NCI-H526 treated with DMSO at 0.1 percent for 48 hours (cell line): Measurements from ENCODE around the gene RABGGTA.

Source experiments
- DNase-seq: peaks from one replicate; lab custom pipeline; 2025; lab: John Stamatoyannopoulos, UW

The RABGGTA gene

GRCh38 chr14:24279301-24280186 lies 8.1 kb upstream of the RABGGTA start:
- no peak for DNase-seq

DNA sequence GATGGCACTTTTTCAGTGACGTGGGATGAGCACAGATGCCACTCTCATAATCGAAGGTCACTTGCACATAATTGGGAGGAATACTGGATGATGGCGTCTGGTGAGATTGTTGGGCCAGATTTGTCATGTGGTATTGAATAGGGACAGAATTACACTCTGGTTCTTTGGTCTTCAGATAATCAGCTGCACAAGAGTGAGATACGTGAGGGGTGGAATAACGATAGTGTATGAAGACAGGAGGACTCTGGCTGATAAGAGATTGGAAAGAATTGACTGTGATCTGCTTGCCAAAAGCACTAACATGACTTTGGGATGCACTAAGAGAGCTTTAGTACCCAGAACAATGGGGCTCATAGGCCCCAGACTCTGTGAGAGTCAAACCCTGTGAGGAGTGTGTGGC lies 7.0 kb upstream of the RABGGTA start:
- DNase-seq = no peak

DNA sequence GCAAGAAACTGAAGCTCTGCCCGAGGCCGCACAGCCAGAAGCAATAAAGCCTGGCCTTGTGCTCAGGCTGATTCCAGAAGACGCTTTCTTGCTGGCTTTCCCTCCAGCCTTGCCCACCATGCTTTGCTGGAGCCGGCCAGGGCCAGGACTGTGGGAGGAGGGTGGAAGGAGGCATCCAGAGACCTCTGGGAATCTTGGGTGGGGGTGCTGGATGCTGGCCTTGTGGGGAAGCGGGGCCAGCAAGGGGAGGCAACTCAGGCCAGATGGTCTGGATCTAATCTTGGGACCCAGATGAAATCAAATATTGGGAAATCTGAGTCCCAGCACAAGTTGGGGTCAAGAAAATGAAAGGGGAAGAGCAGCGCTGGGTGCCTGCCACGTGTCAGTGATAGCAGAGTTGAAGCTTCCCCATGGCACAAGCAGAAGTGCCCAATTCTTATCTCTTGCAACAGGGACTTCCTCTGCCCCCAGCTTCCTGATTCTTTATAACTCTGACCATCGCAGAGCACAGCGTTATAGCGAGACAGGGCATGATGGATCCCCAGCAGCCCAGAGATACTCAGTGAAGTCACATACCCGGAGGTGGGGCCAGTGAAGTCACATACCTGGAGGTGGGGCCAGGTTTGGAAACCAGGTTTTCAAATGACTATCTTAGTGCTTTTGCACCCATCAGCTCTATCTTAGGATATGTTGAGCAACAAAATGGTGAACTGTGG lies 6.4 kb upstream of the RABGGTA start:
- DNase-seq = no peak

- no peak for DNase-seq
Measured at GRCh38 chr14:24277071-24277470, 5.7 kb upstream of the RABGGTA start.

GRCh38 chr14:24274101-24274543 lies 2.7 kb upstream of the RABGGTA start:
- no peak for DNase-seq

DNA sequence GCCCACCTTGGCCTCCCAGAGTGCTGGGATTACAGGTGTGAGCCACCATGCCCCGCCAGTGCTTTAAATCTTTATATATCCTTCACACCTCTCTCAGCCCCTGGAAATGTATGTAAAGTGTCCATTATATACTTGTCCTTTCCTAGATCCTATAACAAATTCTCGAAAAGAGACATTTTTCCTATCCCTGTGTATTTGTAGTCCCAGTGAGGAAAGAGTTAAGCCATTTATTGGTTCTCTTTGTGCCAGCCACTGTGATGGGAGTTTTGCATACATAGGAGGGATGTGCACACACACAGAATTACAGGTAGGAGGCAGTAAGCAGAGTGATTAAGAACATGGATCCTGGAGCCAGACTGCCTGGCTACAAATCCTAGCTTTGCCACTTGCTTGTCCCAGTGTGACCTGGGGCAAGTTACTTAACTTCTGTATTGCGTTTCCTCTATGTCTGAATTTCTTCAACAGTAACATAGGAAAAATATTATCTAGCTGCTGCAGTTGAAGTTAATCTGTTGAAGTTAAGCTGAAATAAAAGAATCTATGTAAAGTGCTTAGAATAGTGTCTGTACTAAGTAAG lies 2.1 kb upstream of the RABGGTA start:
- peak; percentile 54 for DNase-seq

- DNase-seq = no peak
Measured at GRCh38 chr14:24272467-24272866, 1.1 kb upstream of the RABGGTA start.

DNA sequence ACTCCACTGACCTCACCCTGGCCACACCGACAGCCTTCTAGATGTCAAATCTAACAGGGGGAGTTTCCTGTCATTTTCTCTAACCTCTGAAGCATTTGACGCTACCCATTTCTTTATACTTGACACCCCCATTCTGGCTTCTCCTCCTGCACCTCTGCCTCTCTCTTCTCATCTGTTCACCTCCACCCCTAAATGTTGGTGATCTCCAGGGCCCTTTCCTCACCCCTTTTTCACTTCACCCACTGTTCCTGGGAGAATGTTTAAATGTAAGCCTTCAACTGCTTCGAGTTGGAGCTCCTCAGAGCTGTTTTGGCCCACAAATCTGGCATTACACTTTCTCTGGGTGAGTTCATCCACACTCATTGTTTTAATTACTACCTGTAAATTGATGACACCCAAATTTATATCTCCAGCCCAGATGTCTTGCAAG lies 452 bp upstream of the RABGGTA start:
- no peak for DNase-seq

GRCh38 chr14:24270537-24271133 lies 762 bp downstream of the RABGGTA start:
- DNase-seq = peak; percentile 51

GRCh38 chr14:24269910-24270536 lies 1.4 kb downstream of the RABGGTA start:
- no peak for DNase-seq

DNA sequence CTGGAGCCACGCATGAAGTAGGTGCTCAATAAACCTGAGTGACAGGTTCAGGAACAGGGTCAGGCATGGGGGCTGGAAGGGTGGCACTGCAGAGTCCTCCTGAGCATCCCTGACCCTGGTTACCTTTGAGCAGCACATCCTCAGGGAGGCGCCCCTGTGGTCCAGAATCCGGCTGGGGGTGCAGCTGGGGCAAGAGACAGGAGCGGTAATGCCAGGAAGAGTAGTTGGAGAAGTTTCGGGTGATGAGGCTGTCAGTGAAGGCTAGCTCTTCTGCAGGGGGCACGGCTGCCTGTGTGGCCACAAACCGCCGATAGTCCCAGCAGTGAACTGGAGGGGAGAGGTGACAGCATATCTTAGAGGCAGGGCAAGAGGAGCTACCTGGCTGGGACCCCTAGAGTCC lies 2.0 kb downstream of the RABGGTA start:
- DNase-seq = no peak

DNA sequence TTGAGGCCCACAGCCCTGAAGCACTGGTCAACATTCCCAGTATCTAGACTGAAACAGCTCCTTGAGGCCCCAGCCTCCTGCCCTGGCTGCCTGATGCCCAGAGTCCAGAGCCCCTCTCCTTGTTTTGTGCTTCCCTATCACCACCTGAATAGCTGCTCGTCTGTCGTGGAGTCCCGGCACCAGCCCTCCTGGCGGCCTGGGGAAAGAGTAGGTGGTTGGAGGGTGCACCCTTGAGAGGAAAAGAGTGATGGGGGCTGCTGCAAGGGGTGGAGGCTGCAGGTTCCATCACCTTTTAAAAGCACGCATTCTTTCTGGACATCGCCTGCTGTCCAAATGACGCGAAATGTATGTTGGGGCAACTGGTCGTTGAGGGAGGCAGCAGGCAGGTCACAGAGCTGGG lies 3.2 kb downstream of the RABGGTA start:
- DNase-seq = no peak

DNA sequence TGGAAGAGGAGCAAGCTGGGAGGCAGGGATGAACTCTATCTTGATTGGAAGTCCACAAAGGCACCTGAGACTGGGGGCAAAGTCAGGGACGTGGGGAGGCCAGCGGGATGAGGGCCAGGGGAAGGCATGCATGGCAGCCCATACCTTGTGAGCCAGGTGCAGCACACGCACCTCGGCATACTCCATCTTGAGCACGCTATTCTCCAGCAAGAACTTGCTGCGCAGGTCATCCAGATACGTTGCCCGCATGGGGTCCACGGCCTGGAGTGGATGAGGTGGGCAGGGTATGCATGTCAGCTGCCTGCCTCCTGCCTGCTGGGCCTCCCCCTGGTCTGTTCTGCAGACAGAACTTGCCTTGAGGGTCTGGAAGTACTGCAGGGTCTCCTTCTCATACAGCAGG lies 3.9 kb downstream of the RABGGTA start:
- DNase-seq = no peak

- DNase-seq = no peak
Measured at GRCh38 chr14:24266344-24267244, 4.8 kb downstream of the RABGGTA start.

- DNase-seq = no peak
Measured at GRCh38 chr14:24264298-24264697, 7.1 kb downstream of the RABGGTA start.

DNA sequence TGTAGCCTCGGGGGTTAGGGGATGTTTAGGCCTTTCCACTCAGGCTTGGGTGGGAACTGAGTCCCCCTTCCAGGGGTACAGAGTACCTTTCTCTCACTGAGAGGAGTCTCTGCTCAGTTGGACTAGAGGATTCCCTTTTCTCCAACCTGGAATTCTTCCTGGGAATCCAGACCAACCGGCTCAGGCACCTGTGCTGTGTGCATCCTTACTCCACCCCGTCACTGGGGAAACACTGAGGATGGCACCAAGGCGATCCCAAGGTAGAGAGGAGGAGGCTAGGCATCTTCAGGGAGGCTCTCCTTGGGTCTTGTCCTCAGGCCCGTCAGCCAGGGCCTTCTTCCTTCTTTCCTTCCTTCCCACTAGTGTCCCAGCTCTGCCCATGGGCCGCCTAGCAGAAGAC lies 7.5 kb downstream of the RABGGTA start:
- DNase-seq = no peak

DNA sequence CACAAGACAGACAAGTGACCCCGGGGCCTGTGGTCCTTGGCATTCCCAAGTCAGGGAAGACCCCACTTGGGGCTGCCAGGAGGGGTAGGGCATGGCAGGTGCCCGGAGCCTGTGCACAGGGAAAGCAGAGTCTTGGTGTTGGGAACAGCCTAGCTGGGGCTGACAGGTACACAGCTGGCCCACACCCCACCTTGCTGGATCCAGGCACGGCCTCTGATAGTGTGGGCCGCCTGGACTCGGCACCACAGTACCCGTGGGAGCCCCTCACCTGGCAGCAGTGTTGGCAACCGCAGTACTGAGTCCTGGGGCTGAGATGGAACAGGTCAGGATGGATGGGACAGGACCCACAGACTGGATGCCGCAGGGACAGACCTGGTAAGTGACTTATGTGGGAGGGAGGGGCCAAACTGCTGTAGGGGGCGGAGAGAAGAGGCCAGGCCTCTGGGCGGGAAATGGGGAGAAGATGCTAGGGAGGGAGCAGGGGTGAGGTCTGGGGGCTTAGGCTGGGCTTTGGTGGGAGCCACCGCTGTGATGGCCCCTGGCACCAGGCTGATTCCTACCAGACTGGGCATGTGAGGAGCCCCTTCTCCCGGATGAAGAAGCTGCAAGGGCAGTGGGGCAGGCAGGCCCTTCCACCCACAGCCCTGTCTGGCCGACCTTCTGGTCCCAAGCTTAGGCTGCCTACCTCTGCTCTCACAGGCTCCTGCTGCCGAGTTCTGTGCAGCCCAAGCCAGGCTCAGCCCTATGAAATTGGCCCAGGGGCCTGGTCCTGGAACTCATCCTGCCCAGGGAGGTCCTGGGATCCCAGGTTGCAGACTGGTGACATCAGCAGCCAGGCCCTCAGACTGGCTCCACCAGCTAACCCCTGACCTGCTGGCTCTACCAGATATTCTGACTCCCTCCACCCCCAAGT lies 8.3 kb downstream of the RABGGTA start, which contains the start of gene TGM1:
TSS of gene TGM1 (minus strand) at position 357 of the 913 bp plus-strand sequence. CDS start 825 bp downstream, outside the sequence.
- DNase-seq = no peak

DNA sequence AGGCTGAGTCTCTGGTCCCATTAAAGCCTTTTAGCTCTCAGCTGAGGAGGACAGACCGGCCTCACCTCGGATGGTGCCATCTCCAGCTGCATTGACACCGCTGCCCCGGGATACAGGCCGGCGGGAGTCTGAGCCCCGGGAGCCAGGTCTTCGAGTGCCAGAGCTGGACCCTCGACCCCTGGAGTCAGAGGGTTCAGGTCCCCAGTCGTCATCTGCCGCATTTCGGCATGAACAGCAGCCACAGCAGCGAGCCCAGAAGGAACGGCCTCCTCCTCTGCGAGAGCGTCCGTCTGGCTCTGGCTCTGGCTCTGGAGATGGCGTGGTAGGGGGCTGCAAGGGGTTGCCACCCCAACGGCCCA lies 9.4 kb downstream of the RABGGTA start:
- no peak for DNase-seq

DNA sequence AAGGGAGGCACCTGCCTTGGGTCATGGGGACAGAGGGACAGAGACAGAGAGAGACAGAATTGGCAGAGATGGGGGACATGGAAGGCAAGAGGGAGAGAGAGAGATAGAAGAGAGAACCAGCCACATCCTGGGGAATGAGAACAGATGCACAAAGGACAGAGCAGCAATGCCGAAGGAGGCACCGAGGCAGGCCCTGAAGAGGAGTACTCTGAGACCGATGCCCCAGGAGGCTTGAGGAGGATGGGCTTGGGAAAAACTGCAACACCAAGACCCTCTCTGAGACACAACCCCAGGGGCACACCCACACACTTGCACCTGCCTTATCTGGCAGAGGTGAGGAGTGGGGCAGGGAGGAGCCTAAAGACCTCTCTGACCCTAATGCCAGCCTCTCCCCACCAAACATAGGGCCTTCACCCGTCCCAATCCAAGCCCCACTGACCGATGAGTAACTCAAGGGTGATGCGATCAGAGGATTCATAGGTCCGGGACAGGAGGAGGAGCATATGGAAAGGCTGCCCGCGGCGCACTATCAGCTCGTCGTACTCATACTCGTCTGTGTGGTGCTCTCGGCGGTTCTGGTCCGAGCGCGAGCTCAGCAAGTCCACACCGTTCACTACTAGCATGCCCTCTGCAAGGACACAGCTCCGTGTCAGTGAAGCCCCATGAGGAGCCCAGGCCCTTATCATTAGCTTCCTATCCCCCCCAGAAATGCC lies 10.0 kb downstream of the RABGGTA start:
- no peak for DNase-seq
